ENCODE results near the gene TMEM259. TPM values are rescaled to one million over a fixed set of nuclear protein-coding genes. Genes with fewer than 3 reads are reported as not detected.

The TMEM259 gene
- total RNA-seq, 1 experiment from 2014 or later: 104 TPM

DNA sequence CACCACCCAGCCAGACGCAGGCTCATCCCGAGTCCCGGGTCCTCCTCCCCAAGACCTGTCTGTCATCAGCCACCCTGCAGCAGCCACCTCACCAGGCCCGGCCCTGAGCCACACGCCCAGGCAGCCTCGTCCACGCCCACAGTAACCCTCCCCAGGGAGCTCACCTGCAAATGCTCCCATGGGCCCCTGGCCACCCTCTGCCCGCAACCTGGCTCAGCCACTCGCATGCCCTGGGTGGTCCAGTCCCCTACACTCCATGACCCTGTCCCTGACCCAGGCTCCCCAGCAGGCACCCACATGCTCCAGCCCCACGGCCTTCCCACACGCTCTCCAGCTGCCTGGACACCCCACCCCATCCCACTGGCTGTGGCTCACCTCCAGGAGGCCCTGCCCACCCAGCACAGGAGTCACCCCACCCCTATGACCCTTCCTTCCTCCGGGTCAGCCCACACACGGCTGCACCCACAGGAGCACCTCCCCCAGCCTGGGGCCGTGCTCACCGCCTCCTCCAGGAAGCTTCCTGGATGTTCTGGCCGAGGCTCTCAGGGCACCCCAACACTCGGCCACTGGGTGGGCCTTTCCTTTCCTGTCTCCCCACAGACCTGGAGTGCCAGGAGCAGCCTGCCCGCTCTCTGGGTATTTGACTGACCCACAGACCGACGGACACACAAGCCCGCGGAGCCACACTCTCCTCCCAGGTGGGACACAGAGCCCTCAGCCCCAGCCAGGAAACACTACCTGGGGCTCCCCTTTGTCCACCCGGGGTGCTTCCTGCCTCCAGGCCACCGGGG lies 3.6 kb downstream of the TMEM259 start:
- DNase-seq (ENCODE audit: low spot score): peak; percentile 40

- DNase-seq (ENCODE audit: low spot score): peak; percentile 90
Measured at GRCh38 chr19:1016647-1017114, 4.2 kb downstream of the TMEM259 start.

GRCh38 chr19:1015782-1016646 lies 4.9 kb downstream of the TMEM259 start:
- DNase-seq (ENCODE audit: low spot score): no peak

DNA sequence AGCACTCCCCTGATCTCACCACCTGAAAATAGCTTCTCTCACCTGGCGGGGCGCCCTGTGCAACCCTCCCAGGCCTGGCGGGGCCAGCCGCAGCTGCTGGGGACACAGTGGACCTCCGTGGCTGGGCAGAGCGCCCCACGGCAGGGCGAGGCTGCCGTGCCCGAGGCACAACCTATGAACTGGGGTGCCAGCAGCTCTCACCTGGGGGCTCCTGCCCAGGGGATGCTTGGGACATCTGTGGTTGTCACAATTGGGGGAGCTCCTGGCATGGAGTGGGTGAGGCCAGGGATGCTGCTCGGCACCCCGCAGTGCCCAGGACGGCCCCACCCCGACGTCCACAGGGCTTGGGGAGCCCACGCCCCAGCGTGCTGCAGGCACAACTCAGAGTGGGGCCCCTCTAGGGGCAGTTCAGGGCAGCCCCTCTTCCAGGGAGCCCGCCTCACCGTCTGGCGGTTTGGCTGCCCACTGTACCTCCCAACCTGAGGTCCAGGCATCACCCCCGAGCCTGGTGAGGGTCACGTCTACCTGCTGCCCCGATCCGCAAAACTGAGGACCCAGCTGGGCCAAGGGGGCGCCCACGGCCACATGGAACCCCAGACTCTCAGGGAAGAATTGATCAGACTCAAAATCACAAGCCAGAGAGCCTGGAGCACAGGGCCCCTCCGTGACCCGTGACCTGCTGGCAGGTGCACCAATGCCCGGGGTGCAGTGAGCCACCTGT lies 5.7 kb downstream of the TMEM259 start:
- DNase-seq (ENCODE audit: low spot score): no peak

GRCh38 chr19:1014161-1015060 lies 6.5 kb downstream of the TMEM259 start:
- no peak for DNase-seq (ENCODE audit: low spot score)

DNA sequence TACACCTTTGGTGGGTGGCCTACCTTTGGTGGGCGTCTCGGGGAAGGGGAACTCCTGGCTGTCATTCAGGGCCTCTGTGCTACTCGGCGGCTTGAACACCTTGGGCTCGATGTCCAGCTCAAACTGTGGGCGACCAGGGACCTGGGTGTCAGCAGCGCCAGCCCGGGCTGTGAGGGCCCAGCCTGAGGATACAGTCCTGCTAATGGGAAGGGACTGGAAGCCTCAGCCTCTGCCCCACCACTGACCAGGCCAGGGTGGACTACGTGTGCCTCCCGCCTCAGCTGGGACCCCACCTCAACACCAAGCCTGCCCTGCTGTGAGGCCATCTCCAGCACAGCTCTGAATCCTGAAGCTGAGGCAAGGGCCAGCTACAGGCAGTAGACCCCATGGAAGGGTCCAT lies 7.7 kb downstream of the TMEM259 start:
- DNase-seq (ENCODE audit: low spot score): no peak

GRCh38 chr19:1012334-1012733 lies 8.6 kb downstream of the TMEM259 start:
- no peak for DNase-seq (ENCODE audit: low spot score)

- no peak for DNase-seq (ENCODE audit: low spot score)
Measured at GRCh38 chr19:1011831-1012333, 9.0 kb downstream of the TMEM259 start.

- no peak for DNase-seq (ENCODE audit: low spot score)
Measured at GRCh38 chr19:1010586-1011510, 10.1 kb downstream of the TMEM259 start.

DNA sequence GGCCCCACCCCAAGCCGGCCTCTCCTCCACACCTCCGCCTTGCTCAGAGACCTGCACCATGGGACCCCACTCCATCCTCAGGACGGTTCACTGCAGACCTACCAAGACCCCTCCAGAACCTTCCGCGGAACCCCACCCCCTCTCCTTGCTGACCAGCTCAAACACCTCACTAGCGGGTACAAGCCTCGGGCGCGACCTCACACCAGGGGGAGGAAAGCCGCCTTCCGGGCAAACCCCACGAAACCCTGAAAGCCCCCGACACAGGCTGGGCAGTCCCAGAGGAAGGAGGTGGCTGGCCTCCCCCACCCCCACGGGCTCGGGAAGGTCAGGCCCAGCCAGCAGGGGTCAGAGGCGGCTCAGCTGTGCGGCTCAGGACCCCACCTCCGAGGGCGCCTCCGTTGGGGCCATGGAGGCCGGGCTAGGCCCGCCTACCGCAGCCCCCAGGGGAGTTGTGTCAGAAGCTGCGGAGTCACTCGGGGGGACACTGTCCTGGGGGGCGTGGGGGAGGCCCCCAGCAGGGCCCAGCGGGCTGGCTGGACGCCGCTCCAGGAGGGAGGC lies 10.9 kb downstream of the TMEM259 start:
- no peak for DNase-seq (ENCODE audit: low spot score)

- DNase-seq (ENCODE audit: low spot score): no peak
Measured at GRCh38 chr19:1009041-1009980, 11.6 kb downstream of the TMEM259 start.

DNA sequence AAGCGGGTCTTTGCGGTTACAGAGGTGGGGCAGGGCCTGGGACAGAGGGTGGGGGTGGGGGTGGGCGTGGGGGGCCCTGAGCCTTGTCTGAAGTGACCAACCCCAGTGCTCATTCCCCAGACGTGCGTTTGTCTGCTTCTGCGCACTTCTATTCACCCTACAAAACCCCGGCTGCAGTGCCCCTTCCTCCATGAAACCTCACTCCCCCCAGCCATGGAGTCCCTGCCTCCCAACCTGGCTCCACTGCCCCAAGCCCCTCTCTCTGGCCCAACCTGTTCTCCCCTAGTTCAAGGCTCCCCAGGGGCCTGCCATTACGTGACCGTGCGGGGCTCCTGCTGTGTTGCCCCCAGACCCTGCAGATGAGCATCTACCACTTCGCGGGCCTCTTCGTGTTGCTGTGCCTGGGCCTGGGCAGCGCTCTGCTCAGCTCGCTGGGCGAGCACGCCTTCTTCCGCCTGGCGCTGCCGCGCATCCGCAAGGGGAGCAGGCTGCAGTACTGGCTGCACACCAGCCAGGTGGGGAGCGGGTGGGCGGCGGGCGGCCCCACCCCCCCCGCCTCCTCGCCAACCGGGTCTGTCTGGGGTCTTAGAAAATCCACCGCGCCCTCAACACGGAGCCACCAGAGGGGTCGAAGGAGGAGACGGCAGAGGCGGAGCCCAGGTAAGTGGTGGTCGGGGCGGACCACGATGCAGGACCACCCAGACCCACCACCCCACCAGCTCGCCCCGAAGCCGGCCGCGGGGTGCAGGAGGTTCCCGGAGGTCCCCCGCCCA lies 12.5 kb downstream of the TMEM259 start:
- DNase-seq (ENCODE audit: low spot score): no peak

- no peak for DNase-seq (ENCODE audit: low spot score)
Measured at GRCh38 chr19:1007399-1008251, 13.3 kb downstream of the TMEM259 start.

- DNase-seq (ENCODE audit: low spot score): no peak
Measured at GRCh38 chr19:1006711-1007398, 14.1 kb downstream of the TMEM259 start.

- DNase-seq (ENCODE audit: low spot score): no peak
Measured at GRCh38 chr19:1004803-1005664, 15.9 kb downstream of the TMEM259 start.
